Measurements from ENCODE around the gene GRIFIN. TPM values are rescaled to one million over a fixed set of nuclear protein-coding genes. Genes with fewer than 3 reads are reported as not detected.
"Not testable (repeated sequence)": the region's sequence is repeated elsewhere in the genome, so short reads cannot be mapped to it uniquely, and the experiment has no call there.

The GRIFIN gene
- total RNA-seq, 2 donors from 2014 or later, result not detected

- H3K4me1 ChIP-seq (ENCODE audit: control insufficient read depth in 1 of 2, low read depth in 2 of 2), result no peaks in the 10 kb centered on the region
- H3K27me3 ChIP-seq (replicated peaks; ENCODE audit: insufficient read depth), result no peaks in the 10 kb centered on the region
- H3K27ac ChIP-seq, result no peak overlapping the region
- no peak for ATAC-seq (ENCODE audit: insufficient number of reproducible peaks, low FRiP score, low read depth)
- no peak for TF ChIP-seq CTCF (IDR thresholded peaks at IDR 0.05)
- no peaks in the 10 kb centered on the region for H3K36me3 ChIP-seq
- no peak overlapping the region for H3K4me3 ChIP-seq
- DNase-seq (ENCODE audit: low spot score), result no peak
- no peaks in the 10 kb centered on the region for H3K9me3 ChIP-seq
Observed at GRCh38 chr7:2460641-2461040, 15.6 kb downstream of the GRIFIN start.

- Histone ChIP-seq H3K4me1 (ENCODE audit: control insufficient read depth in 1 of 2, low read depth in 2 of 2) (no peaks in the 10 kb centered on the region), H3K36me3 (no peaks in the 10 kb centered on the region), H3K27me3 (replicated peaks; ENCODE audit: insufficient read depth) (no peaks in the 10 kb centered on the region), H3K4me3 (no peak overlapping the region), H3K27ac (no peak overlapping the region), H3K9me3 (no peaks in the 10 kb centered on the region)
- TF ChIP-seq CTCF (IDR thresholded peaks at IDR 0.05), result no peak
- ATAC-seq (ENCODE audit: insufficient number of reproducible peaks, low FRiP score, low read depth) (no peak), DNase-seq (ENCODE audit: low spot score) (no peak)
Observed at GRCh38 chr7:2460188-2460587, 16.0 kb downstream of the GRIFIN start.

- DNase-seq (ENCODE audit: low spot score), result no peak
Observed at GRCh38 chr7:2459674-2460073, 16.5 kb downstream of the GRIFIN start.

GRCh38 chr7:2453849-2454248, 22.3 kb downstream of the GRIFIN start:
- H3K9me3 ChIP-seq; H3K4me3 ChIP-seq; ATAC-seq (ENCODE audit: insufficient number of reproducible peaks, low FRiP score, low read depth); H3K36me3 ChIP-seq; H3K27me3 ChIP-seq (replicated peaks; ENCODE audit: insufficient read depth); DNase-seq (ENCODE audit: low spot score); H3K27ac ChIP-seq: not testable (repeated sequence)
- peaks cover 0 to 11% of the 10 kb centered on the region in 2 donors for H3K4me1 ChIP-seq (ENCODE audit: control insufficient read depth in 1 of 2, low read depth in 2 of 2)

More at GRCh38 chr7:2459674-2460073, 16.5 kb downstream of the GRIFIN start:
- TF ChIP-seq CTCF (IDR thresholded peaks at IDR 0.05), result no peak
- no peaks in the 10 kb centered on the region for H3K27me3 ChIP-seq (replicated peaks; ENCODE audit: insufficient read depth)
- no peaks in the 10 kb centered on the region for H3K36me3 ChIP-seq
- ATAC-seq (ENCODE audit: insufficient number of reproducible peaks, low FRiP score, low read depth), result no peak
- no peak overlapping the region for H3K4me3 ChIP-seq
- H3K27ac ChIP-seq, result no peak overlapping the region
- H3K9me3 ChIP-seq, result no peaks in the 10 kb centered on the region
- H3K4me1 ChIP-seq (ENCODE audit: control insufficient read depth in 1 of 2, low read depth in 2 of 2), result no peaks in the 10 kb centered on the region

- no peak for TF ChIP-seq CTCF (IDR thresholded peaks at IDR 0.05)
- H3K4me1 ChIP-seq (ENCODE audit: control insufficient read depth in 1 of 2, low read depth in 2 of 2), result peaks cover 0 to 11% of the 10 kb centered on the region in 2 donors
- no peak overlapping the region for H3K27ac ChIP-seq
- no peaks in the 10 kb centered on the region for H3K36me3 ChIP-seq
- no peak for DNase-seq (ENCODE audit: low spot score)
- H3K27me3 ChIP-seq (replicated peaks; ENCODE audit: insufficient read depth), result no peaks in the 10 kb centered on the region
- no peaks in the 10 kb centered on the region for H3K9me3 ChIP-seq
- no peak for ATAC-seq (ENCODE audit: insufficient number of reproducible peaks, low FRiP score, low read depth)
- H3K4me3 ChIP-seq, result no peak overlapping the region
Observed at GRCh38 chr7:2452643-2453270, 23.4 kb downstream of the GRIFIN start.

GRCh38 chr7:2452074-2452507, 24.1 kb downstream of the GRIFIN start:
- TF ChIP-seq CTCF (IDR thresholded peaks at IDR 0.05), result no peak
- Histone ChIP-seq H3K4me1 (ENCODE audit: control insufficient read depth in 1 of 2, low read depth in 2 of 2) (peaks cover 0 to 11% of the 10 kb centered on the region in 2 donors), H3K9me3 (no peaks in the 10 kb centered on the region), H3K27me3 (replicated peaks; ENCODE audit: insufficient read depth) (no peaks in the 10 kb centered on the region), H3K27ac (no peak overlapping the region), H3K36me3 (no peaks in the 10 kb centered on the region), H3K4me3 (peak overlapping the region; percentile 72)
- ATAC-seq (ENCODE audit: insufficient number of reproducible peaks, low FRiP score, low read depth) (no peak), DNase-seq (ENCODE audit: low spot score) (no peak)
